ENCODE data around the gene CRYL1. TPM values are rescaled to one million over a fixed set of nuclear protein-coding genes. Genes with fewer than 3 reads are reported as not detected.

The CRYL1 gene
- total RNA-seq, 2 experiments from 2014 or later, result 20.1 to 22.8 TPM

GRCh38 chr13:20356444-20356843 is 169.2 kb downstream of the CRYL1 start:
- H3K9me3 Mint-ChIP-seq, result no peaks in the 10 kb centered on the region
- no peaks in the 10 kb centered on the region for H3K36me3 Mint-ChIP-seq (ENCODE audit: low read depth)
- no peak overlapping the region for H3K27ac Mint-ChIP-seq
- POLR2A ChIA-PET, result no interaction called here
- no peak overlapping the region for H3K4me3 Mint-ChIP-seq
- H3K27me3 Mint-ChIP-seq, result no peaks in the 10 kb centered on the region
- H3K4me1 Mint-ChIP-seq, result peaks cover 17% of the 10 kb centered on the region
- no peak for DNase-seq
- CTCF ChIA-PET, result no interaction called here

DNA sequence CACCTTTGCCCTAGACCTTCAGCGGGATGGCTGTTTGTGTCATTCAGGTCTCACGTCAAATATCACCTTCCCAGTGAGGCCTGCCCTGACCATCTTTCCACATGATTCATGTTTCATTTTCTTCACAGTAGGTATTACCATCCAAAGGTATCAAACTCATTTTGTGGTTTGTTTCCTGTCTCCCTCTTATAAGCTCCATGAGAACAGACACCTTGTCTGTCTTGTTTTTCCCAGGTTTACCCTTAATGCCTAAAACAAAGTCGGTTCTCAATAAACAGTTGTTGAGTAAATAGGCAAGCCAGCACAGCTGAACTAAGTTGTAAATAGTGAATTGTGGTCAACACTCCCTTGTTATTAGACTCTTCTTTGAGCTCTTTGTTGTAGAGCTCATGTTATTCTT is 170.9 kb downstream of the CRYL1 start:
- no peak for DNase-seq
- H3K36me3 Mint-ChIP-seq (ENCODE audit: low read depth), result no peaks in the 10 kb centered on the region
- CTCF ChIA-PET, result no interaction called here
- H3K4me3 Mint-ChIP-seq, result no peak overlapping the region
- H3K9me3 Mint-ChIP-seq, result no peaks in the 10 kb centered on the region
- no peaks in the 10 kb centered on the region for H3K27me3 Mint-ChIP-seq
- no peak overlapping the region for H3K27ac Mint-ChIP-seq
- POLR2A ChIA-PET, result no interaction called here
- peaks cover 13% of the 10 kb centered on the region for H3K4me1 Mint-ChIP-seq

GRCh38 chr13:20353973-20354372 is 171.7 kb downstream of the CRYL1 start:
- peaks cover 7% of the 10 kb centered on the region for H3K4me1 Mint-ChIP-seq
- H3K4me3 Mint-ChIP-seq, result no peak overlapping the region
- peaks cover 5% of the 10 kb centered on the region for H3K9me3 Mint-ChIP-seq
- peaks cover 3% of the 10 kb centered on the region for H3K36me3 Mint-ChIP-seq (ENCODE audit: low read depth)
- ChIA-PET POLR2A (no interaction called here), CTCF (interaction anchor here (0.6 to 0.7 kb wide), 2 partner anchors 546 to 945 kb away, joined by 3 to 4 read pairs; no protein-coding TSS in a partner anchor)
- H3K27me3 Mint-ChIP-seq, result no peaks in the 10 kb centered on the region
- no peak overlapping the region for H3K27ac Mint-ChIP-seq
- DNase-seq, result no peak

Other genes with a start within 250 kb of the CRYL1 start
- 1 to 10 TPM; 6.1 to 8.1 TPM for gene IFT88, start 41.3 kb upstream of the CRYL1 start, total RNA-seq
- gene IL17D, start 177.8 kb upstream of the CRYL1 start, total RNA-seq, result not detected
- 1 to 10 TPM; 7.9 TPM for gene EEF1AKMT1, start 248.1 kb upstream of the CRYL1 start, total RNA-seq